AG10803 (cell line): ENCODE results near the gene AJM1.

ENCODE experiments used
- DNase-seq: peaks from one replicate; pipeline ENCODE4 v3.0.0; 2010; ENCODE audit warnings: low read depth
- H3K4me3 ChIP-seq: 2 replicates; pipeline ENCODE4 v1.5.1; 2011; ENCODE audit warnings: mild to moderate bottlenecking, low read length, control low read depth
- CTCF ChIP-seq: conservative IDR thresholded peaks from 2 replicates; pipeline ENCODE4 v1.5.1; 2011; ENCODE audit warnings: mild to moderate bottlenecking, low read length, control low read depth, inconsistent platforms

AJM1 gene

GRCh38 chr9:136825295-136826187, 16.7 kb upstream of the AJM1 start:
- no peak for TF ChIP-seq CTCF
- DNase-seq: no peak
- H3K4me3 ChIP-seq: no peak overlapping the region

- no peak overlapping the region for H3K4me3 ChIP-seq
- DNase-seq: no peak
- no peak for TF ChIP-seq CTCF
These were observed 16.1 kb upstream of the AJM1 start for GRCh38 chr9:136826188-136826541.

- H3K4me3 ChIP-seq: no peak overlapping the region
- DNase-seq: no peak
- TF ChIP-seq CTCF: no peak
These were observed 15.3 kb upstream of the AJM1 start for GRCh38 chr9:136826703-136827582.

GRCh38 chr9:136827794-136828473, 14.3 kb upstream of the AJM1 start:
- H3K4me3 ChIP-seq: no peak overlapping the region
- no peak for TF ChIP-seq CTCF
- no peak for DNase-seq

GRCh38 chr9:136828474-136829140, 13.7 kb upstream of the AJM1 start:
- H3K4me3 ChIP-seq: no peak overlapping the region
- TF ChIP-seq CTCF: no peak
- DNase-seq: no peak

GRCh38 chr9:136829412-136829811, 12.9 kb upstream of the AJM1 start:
- no peak overlapping the region for H3K4me3 ChIP-seq
- no peak for TF ChIP-seq CTCF
- no peak for DNase-seq
